Measurements from ENCODE around the gene FAM131A. TPM values are rescaled to one million over a fixed set of nuclear protein-coding genes. Genes with fewer than 3 reads are reported as not detected.

The FAM131A gene
- total RNA-seq, 2 experiments from 2014 or later: 3.1 to 4.5 TPM

- Mint-ChIP-seq H3K4me1 (peaks cover 15% of the 10 kb centered on the region), H3K27me3 (peaks cover 5% of the 10 kb centered on the region), H3K36me3 (peaks cover under 1% of the 10 kb centered on the region), H3K27ac (no peak overlapping the region), H3K9me3 (ENCODE audit: low read depth) (no peaks in the 10 kb centered on the region), H3K4me3 (no peak overlapping the region)
- no peak for DNase-seq
- CTCF ChIA-PET: interaction anchor here (0.9 to 1.1 kb wide), 2 partner anchors 10 to 156 kb away, joined by 3 read pairs; no protein-coding TSS in a partner anchor
- no peak for ATAC-seq
Measured at GRCh38 chr3:184358124-184358767, 20.8 kb downstream of the FAM131A start.

GRCh38 chr3:184358921-184359350 lies 21.5 kb downstream of the FAM131A start:
- ATAC-seq: no peak
- H3K4me3 Mint-ChIP-seq: no peak overlapping the region
- DNase-seq: no peak
- peaks cover 5% of the 10 kb centered on the region for H3K27me3 Mint-ChIP-seq
- CTCF ChIA-PET: interaction anchor here (0.9 to 1.1 kb wide), 2 partner anchors 10 to 155 kb away, joined by 3 read pairs; no protein-coding TSS in a partner anchor
- H3K36me3 Mint-ChIP-seq: peaks cover 2% of the 10 kb centered on the region
- peaks cover 14% of the 10 kb centered on the region for H3K4me1 Mint-ChIP-seq
- no peaks in the 10 kb centered on the region for H3K9me3 Mint-ChIP-seq (ENCODE audit: low read depth)
- no peak overlapping the region for H3K27ac Mint-ChIP-seq

GRCh38 chr3:184359610-184360009 lies 22.2 kb downstream of the FAM131A start:
- CTCF ChIA-PET: interaction anchor here (1.0 to 2.0 kb wide), 2 partner anchors 12 to 181 kb away, joined by 3 to 6 read pairs; no protein-coding TSS in a partner anchor
- ATAC-seq (no peak), DNase-seq (no peak)
- H3K27ac Mint-ChIP-seq: no peak overlapping the region
- no peak overlapping the region for H3K4me3 Mint-ChIP-seq
- no peaks in the 10 kb centered on the region for H3K9me3 Mint-ChIP-seq (ENCODE audit: low read depth)
- H3K4me1 Mint-ChIP-seq: peaks cover 18% of the 10 kb centered on the region
- peaks cover 5% of the 10 kb centered on the region for H3K27me3 Mint-ChIP-seq
- H3K36me3 Mint-ChIP-seq: peaks cover 5% of the 10 kb centered on the region

DNA sequence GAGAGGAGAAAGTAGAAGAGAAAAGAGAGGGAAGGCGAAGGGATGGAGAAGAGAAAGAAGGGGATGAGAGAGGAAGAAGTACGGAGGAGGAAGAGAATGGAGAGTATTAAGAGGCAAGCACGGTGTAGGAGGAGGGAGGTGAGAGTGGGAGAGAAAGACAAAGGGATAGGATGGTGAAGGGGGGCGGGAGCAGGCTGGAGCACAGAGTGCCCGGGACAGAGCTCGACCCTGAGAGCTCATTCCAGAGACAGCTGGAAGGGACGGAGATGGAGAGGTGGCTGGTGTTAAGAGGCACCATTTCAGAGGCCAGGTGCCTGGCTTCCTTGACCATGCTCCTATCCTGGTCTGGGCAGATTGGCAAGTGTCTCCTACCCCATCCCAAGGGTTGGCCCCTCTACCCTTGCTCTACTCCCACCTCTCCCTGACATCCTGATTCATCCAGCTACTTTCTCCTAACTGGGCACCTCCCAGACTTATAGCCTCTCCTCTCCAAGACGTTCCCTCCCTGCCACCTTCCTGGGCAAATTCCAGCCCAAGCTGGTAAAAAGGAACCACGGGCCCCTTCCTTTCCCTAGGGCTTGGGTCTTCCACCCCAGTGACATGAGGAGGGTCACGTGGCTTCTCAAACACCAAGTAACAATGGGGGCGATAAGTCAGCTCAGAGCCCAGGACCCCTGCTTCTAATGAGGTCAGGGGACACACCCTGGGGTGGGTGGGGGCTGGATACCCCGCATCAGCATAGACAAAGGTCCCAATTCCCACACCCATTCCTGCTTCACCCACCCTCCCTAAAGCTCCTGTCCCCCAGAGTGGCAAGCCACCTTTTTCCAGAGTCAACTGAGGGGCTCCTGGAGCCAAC lies 22.9 kb downstream of the FAM131A start:
- H3K9me3 Mint-ChIP-seq (ENCODE audit: low read depth): no peaks in the 10 kb centered on the region
- H3K27me3 Mint-ChIP-seq: peaks cover 5% of the 10 kb centered on the region
- ATAC-seq (no peak), DNase-seq (no peak)
- CTCF ChIA-PET: interaction anchor here (1.0 to 2.0 kb wide), 3 partner anchors 11 to 180 kb away, joined by 3 to 6 read pairs (median 3); no protein-coding TSS in a partner anchor
- H3K4me1 Mint-ChIP-seq: peaks cover 25% of the 10 kb centered on the region
- peaks cover 11% of the 10 kb centered on the region for H3K36me3 Mint-ChIP-seq
- no peak overlapping the region for H3K27ac Mint-ChIP-seq
- peak overlapping the region; percentile 63 for H3K4me3 Mint-ChIP-seq

DNA sequence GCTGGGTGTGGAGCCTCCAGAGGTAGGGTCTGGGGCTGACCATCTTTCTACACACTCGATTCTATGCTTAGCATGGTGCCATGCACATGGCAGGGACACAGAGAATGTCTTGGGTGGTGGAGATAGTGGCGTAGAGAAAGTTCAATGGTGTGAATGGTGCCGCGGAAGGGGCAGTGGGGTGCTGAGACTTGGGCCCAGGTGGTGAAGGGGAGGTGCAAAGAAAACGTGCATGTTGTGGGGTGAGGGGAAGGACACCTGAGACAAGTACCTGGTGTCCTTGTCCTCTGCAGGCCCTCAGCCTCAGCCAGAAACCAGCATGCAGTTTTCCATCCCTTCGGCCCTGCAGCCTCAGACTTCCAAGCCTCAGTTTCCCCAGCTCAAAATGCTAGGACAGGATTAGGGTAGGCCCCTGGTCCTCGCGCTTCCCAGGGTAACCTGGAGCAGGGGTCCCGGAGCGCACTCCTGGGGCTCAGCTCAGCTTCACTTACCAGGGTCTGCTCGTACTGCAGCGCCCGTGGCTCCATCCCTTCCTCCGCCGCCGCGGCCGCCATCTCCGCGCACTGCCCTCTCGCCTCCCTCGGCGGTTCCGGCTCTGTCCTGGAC lies 23.6 kb downstream of the FAM131A start:
- Mint-ChIP-seq H3K4me1 (peaks cover 28% of the 10 kb centered on the region), H3K4me3 (peak overlapping the region; percentile 63), H3K36me3 (peaks cover 15% of the 10 kb centered on the region), H3K27me3 (peaks cover 5% of the 10 kb centered on the region), H3K9me3 (ENCODE audit: low read depth) (no peaks in the 10 kb centered on the region), H3K27ac (no peak overlapping the region)
- CTCF ChIA-PET: interaction anchor here (0.9 to 2.0 kb wide), 3 partner anchors 8 to 72 kb away, joined by 3 to 6 read pairs (median 3); no protein-coding TSS in a partner anchor
- ATAC-seq (no peak), DNase-seq (no peak)

DNA sequence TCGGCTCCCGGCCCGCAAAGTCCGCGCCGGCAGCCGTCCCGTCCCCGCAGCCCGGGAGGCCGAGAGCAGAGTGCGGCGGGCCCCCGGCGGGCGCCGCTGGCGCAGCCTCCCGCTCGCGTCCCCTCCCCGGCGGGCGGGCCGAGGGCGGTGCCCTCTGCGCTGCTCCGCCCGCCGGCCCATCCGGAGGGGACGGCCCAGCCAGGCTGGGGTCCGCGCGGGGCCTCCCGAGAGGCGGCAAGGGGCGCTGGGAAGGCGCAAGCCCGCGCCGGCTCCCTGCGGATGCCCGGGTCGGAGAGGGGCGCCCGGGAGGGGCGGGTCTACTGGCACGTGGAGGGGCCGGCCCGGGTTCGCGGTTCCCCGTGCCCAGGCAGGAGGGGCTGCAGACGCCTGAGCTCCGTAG lies 24.1 kb downstream of the FAM131A start, which contains the start of the genes CLCN2 and POLR2H:
Gene CLCN2, minus strand, starts transcription at position 74 of the 400 bp plus-strand sequence. CDS start 126 bp downstream, outside the sequence.
Gene POLR2H, plus strand, starts transcription at position 179 of the 400 bp plus-strand sequence. CDS start 1,783 bp downstream, outside the sequence.
- Mint-ChIP-seq H3K27ac (peak within 1 kb of the TSS; percentile 96), H3K27me3 (peaks cover 5% of the 10 kb centered on the region), H3K36me3 (peaks cover 18% of the 10 kb centered on the region), H3K4me3 (peak within 1 kb of the TSS; percentile 94), H3K4me1 (peaks cover 31% of the 10 kb centered on the region), H3K9me3 (ENCODE audit: low read depth) (no peaks in the 10 kb centered on the region)
- peak; percentile 61 for DNase-seq
- ATAC-seq: peak; percentile 50
- CTCF ChIA-PET: interaction anchor here (0.8 to 1.7 kb wide), 8 partner anchors 9 to 200 kb away, joined by 3 to 11 read pairs (median 3); partner anchors contain the start of gene EPHB3

- H3K27me3 Mint-ChIP-seq: peaks cover 5% of the 10 kb centered on the region
- H3K9me3 Mint-ChIP-seq (ENCODE audit: low read depth): no peaks in the 10 kb centered on the region
- peak; percentile 65 for DNase-seq
- CTCF ChIA-PET: interaction anchor here (0.8 to 1.7 kb wide), 9 partner anchors 9 to 478 kb away, joined by 3 to 11 read pairs (median 3); partner anchors contain the start of genes EPHB3 and PARL
- H3K36me3 Mint-ChIP-seq: peaks cover 23% of the 10 kb centered on the region
- H3K27ac Mint-ChIP-seq: peak overlapping the region; percentile 96
- H3K4me3 Mint-ChIP-seq: peak overlapping the region; percentile 94
- H3K4me1 Mint-ChIP-seq: peaks cover 36% of the 10 kb centered on the region
- peak; percentile 28 for ATAC-seq
Measured at GRCh38 chr3:184361932-184362667, 24.7 kb downstream of the FAM131A start.

- Mint-ChIP-seq H3K27me3 (peaks cover 5% of the 10 kb centered on the region), H3K27ac (peak overlapping the region; percentile 96), H3K36me3 (peaks cover 29% of the 10 kb centered on the region), H3K4me1 (peaks cover 36% of the 10 kb centered on the region), H3K4me3 (peak overlapping the region; percentile 94), H3K9me3 (ENCODE audit: low read depth) (no peaks in the 10 kb centered on the region)
- CTCF ChIA-PET: interaction anchor here (1.2 to 1.6 kb wide), 6 partner anchors 9 to 478 kb away, joined by 3 to 11 read pairs (median 3); partner anchors contain the start of gene PARL
- peak; percentile 99 for DNase-seq
- ATAC-seq: peak; percentile 86
Measured at GRCh38 chr3:184362668-184363546, 25.5 kb downstream of the FAM131A start.

- Mint-ChIP-seq H3K36me3 (peaks cover 41% of the 10 kb centered on the region), H3K27ac (no peak overlapping the region), H3K4me1 (peaks cover 31% of the 10 kb centered on the region), H3K4me3 (no peak overlapping the region), H3K27me3 (no peaks in the 10 kb centered on the region), H3K9me3 (ENCODE audit: low read depth) (no peaks in the 10 kb centered on the region)
- DNase-seq (no peak), ATAC-seq (no peak)
- CTCF ChIA-PET: interaction anchor here (1.1 to 1.8 kb wide), 2 partner anchors 14 to 147 kb away, joined by 3 to 6 read pairs; no protein-coding TSS in a partner anchor
Measured at GRCh38 chr3:184366619-184367289, 29.4 kb downstream of the FAM131A start.

GRCh38 chr3:184368116-184368515 lies 30.7 kb downstream of the FAM131A start:
- Mint-ChIP-seq H3K36me3 (peaks cover 41% of the 10 kb centered on the region), H3K4me3 (no peak overlapping the region), H3K27ac (no peak overlapping the region), H3K4me1 (peaks cover 32% of the 10 kb centered on the region), H3K9me3 (ENCODE audit: low read depth) (no peaks in the 10 kb centered on the region), H3K27me3 (no peaks in the 10 kb centered on the region)
- CTCF ChIA-PET: interaction anchor here (1.1 to 1.4 kb wide), 4 partner anchors 9 to 176 kb away, joined by 3 read pairs; no protein-coding TSS in a partner anchor
- ATAC-seq (no peak), DNase-seq (no peak)
